Measurements from ENCODE around the gene SPON2.

The SPON2 gene

DNA sequence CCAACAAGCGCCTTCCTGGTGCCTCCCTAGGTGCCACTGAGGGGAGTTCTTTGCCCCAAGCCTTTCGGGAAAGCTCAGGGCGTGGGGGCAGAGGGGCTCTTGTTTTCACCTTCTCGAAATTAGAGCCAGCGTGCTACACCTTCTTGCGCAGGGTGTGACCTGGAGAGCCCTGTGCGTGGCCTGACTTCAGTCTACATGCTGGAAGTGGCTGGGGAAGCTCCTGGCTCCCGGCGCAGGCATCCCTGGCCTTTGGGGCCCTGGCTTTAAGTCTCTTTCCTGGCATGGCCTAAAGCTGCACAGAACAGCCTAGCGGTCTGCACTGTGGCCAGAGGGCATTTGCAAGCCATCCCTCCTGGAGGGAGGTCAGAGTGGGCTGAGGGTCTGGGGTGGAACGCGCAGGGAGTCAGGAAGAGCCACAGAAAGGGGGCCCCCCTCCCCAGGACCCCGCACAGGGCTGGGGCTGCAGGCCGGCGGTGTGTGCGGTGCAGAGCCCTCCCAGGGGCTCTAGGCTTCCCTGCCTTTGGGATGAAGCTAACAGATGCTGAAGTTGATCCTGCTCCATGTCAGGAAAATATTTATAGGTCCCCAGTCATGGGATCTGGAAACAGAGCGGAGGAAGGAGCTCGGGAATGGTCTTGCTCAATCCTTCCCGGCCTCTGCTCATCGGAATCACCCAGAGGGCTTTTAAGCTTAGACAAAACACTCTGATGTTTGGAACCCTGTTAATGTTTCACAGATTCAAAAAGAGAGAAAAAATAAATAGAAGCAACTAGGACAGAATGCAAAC, 781 bp upstream of the SPON2 start:
- Histone ChIP-seq H3K4me1 (ENCODE audit: insufficient read depth, insufficient read length) (peaks cover 27% of the 10 kb centered on the region), H3K36me3 (ENCODE audit: insufficient read depth, insufficient read length, low read length) (peaks cover 28% of the 10 kb centered on the region), H3K9me3 (ENCODE audit: insufficient read depth, low read length) (no peaks in the 10 kb centered on the region), H3K4me3 (ENCODE audit: insufficient read length, low read depth) (peak overlapping the region; percentile 22), H3K27me3 (ENCODE audit: insufficient read depth, insufficient read length) (peaks cover 40% of the 10 kb centered on the region), H3K9ac (ENCODE audit: insufficient read length, low read depth) (peak overlapping the region; percentile 75)
- TF ChIP-seq YY1 (IDR thresholded peaks at IDR 0.05; ENCODE audit: insufficient read depth, insufficient read length) (no peak), SUZ12 (IDR thresholded peaks at IDR 0.05; ENCODE audit: extremely low read depth, insufficient read depth, insufficient read length) (no peak), ZNF274 (IDR thresholded peaks at IDR 0.05; ENCODE audit: low read depth, low read length) (no peak)
- DNase-seq (ENCODE audit: low read depth, low spot score), result no peak

DNA sequence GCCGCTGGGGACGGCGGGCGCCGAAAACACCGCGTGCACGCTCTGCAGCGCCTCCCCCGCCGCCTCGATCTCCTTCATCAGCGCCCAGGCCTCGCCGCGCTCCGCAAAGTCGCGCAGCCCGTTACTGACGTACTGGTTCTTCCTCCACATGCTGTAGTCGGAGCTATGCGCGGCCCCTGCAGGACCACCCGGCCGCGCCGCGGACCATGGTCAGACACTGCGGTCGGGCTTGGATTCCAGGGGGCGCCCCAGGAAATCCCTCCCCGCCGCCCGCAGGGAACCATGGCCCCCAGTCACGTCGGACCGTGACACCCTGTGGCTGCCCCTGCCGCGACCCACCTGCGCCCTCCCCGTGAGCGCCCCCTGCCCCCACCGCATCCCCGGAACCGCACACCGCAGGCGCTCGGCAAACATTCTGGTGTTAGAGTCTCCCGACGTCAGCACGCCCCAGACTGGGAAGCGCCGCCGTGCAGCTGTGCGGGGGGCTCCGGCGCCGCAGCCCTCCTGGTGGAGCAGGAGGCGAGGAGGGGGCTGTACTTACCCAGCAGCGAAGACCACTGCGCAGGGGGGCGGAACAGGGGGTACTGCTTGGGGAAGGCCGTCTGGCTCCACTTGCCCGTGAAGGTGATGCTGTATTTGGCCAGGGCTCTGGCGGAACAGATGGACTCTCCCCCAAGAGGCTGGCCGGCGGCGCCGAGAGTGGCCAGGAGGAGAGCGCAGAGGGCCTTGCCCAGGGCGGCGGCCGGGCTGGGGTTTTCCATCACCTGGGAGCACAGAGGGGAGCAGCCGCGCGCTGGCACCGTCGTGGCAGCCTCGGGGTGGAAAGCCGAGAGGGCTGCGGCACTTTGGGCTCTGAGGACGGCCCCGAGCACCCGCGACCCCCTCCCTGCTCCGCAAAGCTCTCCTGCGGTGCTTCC, 814 bp downstream of the SPON2 start:
- Histone ChIP-seq H3K36me3 (ENCODE audit: insufficient read depth, insufficient read length, low read length) (peaks cover 30% of the 10 kb centered on the region), H3K27me3 (ENCODE audit: insufficient read depth, insufficient read length) (peaks cover 43% of the 10 kb centered on the region), H3K4me3 (ENCODE audit: insufficient read length, low read depth) (peak overlapping the region; percentile 65), H3K9ac (ENCODE audit: insufficient read length, low read depth) (peak overlapping the region; percentile 79), H3K4me1 (ENCODE audit: insufficient read depth, insufficient read length) (peaks cover 24% of the 10 kb centered on the region), H3K9me3 (ENCODE audit: insufficient read depth, low read length) (no peaks in the 10 kb centered on the region)
- TF ChIP-seq SUZ12 (IDR thresholded peaks at IDR 0.05; ENCODE audit: extremely low read depth, insufficient read depth, insufficient read length) (peak; percentile 10), ZNF274 (IDR thresholded peaks at IDR 0.05; ENCODE audit: low read depth, low read length) (no peak)
- DNase-seq (ENCODE audit: low read depth, low spot score), result peak; percentile 16

DNA sequence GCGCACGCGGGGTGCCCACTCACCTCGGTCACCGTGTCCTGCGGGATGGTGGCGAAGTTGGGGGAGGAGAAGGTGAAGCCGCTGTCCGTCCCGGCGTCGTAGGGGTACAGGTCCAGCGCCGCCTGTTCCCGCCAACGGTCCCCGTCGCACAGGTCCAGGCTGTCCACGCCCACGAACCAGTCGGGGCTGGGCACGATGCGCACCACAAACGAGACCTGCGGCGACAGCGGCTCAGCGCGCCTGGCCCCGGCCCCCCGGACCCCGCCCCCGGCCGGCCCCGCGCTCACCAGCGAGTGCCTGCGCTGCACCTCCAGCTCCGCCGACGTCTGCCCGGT, 1.4 kb downstream of the SPON2 start:
- no peak for DNase-seq (ENCODE audit: low read depth, low spot score)
- no peak overlapping the region for H3K9ac ChIP-seq (ENCODE audit: insufficient read length, low read depth)
- H3K27me3 ChIP-seq (ENCODE audit: insufficient read depth, insufficient read length), result peaks cover 43% of the 10 kb centered on the region
- peak overlapping the region; percentile 65 for H3K4me3 ChIP-seq (ENCODE audit: insufficient read length, low read depth)
- no peaks in the 10 kb centered on the region for H3K9me3 ChIP-seq (ENCODE audit: insufficient read depth, low read length)
- peaks cover 27% of the 10 kb centered on the region for H3K4me1 ChIP-seq (ENCODE audit: insufficient read depth, insufficient read length)
- H3K36me3 ChIP-seq (ENCODE audit: insufficient read depth, insufficient read length, low read length), result peaks cover 30% of the 10 kb centered on the region
- TF ChIP-seq SUZ12 (IDR thresholded peaks at IDR 0.05; ENCODE audit: extremely low read depth, insufficient read depth, insufficient read length) (no peak), YY1 (IDR thresholded peaks at IDR 0.05; ENCODE audit: insufficient read depth, insufficient read length) (no peak), ZNF274 (IDR thresholded peaks at IDR 0.05; ENCODE audit: low read depth, low read length) (no peak)

DNA sequence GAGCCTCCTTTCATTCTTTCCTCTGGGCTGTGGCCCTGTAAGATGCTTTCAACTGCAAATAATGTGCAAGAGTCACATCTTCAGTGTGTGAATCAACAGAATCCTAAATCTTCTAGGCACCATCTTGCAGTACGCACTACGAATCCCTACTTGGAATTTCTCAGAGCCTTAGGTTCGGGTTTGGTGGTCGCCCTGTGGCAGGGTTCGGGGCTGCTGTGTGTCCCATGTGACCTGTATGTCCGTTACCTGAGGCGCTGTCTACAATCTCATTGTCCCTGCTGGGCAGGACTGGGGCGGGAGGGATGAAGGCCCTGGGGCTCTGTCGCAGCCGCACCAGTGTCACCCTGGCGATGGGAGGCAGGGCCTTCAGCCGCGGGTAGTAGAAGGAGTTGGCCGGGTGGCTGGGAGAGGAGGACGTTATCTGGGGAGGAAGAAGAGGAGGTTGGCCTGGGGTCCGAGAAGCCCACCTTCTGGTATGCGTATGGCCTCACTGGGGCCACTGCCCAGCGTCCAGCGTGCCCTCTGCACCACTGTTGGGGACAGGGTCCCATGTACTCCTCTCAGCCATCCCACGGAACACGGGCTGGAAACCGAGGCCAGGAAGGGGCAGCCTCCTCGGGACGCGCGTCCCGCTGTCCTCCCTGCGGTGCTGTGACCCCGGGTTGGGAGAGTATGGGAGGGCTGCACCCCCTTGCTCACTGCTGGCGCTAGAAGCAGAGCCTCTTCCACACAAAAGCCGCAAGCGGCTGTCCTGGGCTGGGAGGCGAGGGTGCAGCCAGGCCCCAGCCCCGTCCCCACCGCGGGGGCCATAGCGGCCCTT, 2.0 kb downstream of the SPON2 start:
- no peak for DNase-seq (ENCODE audit: low read depth, low spot score)
- Histone ChIP-seq H3K27me3 (ENCODE audit: insufficient read depth, insufficient read length) (peaks cover 43% of the 10 kb centered on the region), H3K9ac (ENCODE audit: insufficient read length, low read depth) (no peak overlapping the region), H3K4me3 (ENCODE audit: insufficient read length, low read depth) (no peak overlapping the region), H3K36me3 (ENCODE audit: insufficient read depth, insufficient read length, low read length) (peaks cover 30% of the 10 kb centered on the region), H3K9me3 (ENCODE audit: insufficient read depth, low read length) (no peaks in the 10 kb centered on the region), H3K4me1 (ENCODE audit: insufficient read depth, insufficient read length) (peaks cover 27% of the 10 kb centered on the region)
- TF ChIP-seq YY1 (IDR thresholded peaks at IDR 0.05; ENCODE audit: insufficient read depth, insufficient read length) (no peak), SUZ12 (IDR thresholded peaks at IDR 0.05; ENCODE audit: extremely low read depth, insufficient read depth, insufficient read length) (no peak), ZNF274 (IDR thresholded peaks at IDR 0.05; ENCODE audit: low read depth, low read length) (no peak)

DNA sequence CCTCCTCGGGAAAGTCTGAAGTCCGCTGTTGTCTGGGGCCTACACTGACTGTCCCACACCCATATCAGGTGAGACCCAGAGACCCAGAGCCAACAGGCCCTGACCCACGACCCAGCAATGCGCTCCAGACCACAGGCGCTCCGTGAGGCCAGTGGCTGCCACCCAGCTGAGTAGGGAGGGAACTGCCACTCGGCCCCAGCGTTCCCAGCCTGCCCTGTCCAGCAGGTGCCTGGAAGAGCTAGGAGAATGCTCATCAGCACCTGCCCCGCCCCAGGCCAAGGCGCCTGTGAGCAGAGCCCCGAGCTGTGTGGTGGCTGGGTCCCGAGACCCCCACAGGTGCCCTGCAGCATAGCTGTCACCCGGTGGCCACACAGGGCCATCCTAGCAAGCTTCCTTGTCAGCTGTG, 2.7 kb downstream of the SPON2 start:
- Histone ChIP-seq H3K9ac (ENCODE audit: insufficient read length, low read depth) (no peak overlapping the region), H3K27me3 (ENCODE audit: insufficient read depth, insufficient read length) (peaks cover 43% of the 10 kb centered on the region)
- no peak for TF ChIP-seq SUZ12 (IDR thresholded peaks at IDR 0.05; ENCODE audit: extremely low read depth, insufficient read depth, insufficient read length)
- TF ChIP-seq YY1 (IDR thresholded peaks at IDR 0.05; ENCODE audit: insufficient read depth, insufficient read length), result no peak
- no peak for TF ChIP-seq ZNF274 (IDR thresholded peaks at IDR 0.05; ENCODE audit: low read depth, low read length)

DNA sequence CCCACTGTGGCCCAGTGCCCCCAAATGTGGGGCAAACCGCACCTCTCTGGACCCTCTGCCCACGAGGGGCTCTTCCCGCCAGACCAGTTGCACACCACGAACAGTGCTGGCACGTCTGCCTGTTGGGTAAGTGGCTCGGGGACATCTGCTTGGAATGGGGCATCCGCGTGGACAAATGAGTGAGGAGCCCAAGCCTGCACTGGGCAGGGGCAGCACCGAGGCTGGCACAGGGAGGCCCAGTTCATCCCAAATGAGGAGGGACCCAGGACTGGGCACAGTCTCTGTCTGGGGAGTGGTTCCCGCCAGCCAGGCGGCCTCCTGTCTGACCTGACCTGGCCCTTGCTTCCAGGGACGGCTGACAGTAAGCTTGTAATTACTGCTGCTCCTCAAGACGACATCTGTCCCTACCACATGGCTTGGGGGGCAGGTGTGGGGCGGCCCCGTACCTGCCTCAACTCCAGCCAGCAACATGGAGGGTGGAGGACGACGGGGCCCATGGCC, 3.2 kb downstream of the SPON2 start:
- Histone ChIP-seq H3K27me3 (ENCODE audit: insufficient read depth, insufficient read length) (peaks cover 43% of the 10 kb centered on the region), H3K9me3 (ENCODE audit: insufficient read depth, low read length) (peaks cover 3% of the 10 kb centered on the region; the same call in 1 of the 2 replicates), H3K4me1 (ENCODE audit: insufficient read depth, insufficient read length) (peaks cover 27% of the 10 kb centered on the region), H3K9ac (ENCODE audit: insufficient read length, low read depth) (no peak overlapping the region), H3K36me3 (ENCODE audit: insufficient read depth, insufficient read length, low read length) (peaks cover 30% of the 10 kb centered on the region), H3K4me3 (ENCODE audit: insufficient read length, low read depth) (no peak overlapping the region)
- TF ChIP-seq YY1 (IDR thresholded peaks at IDR 0.05; ENCODE audit: insufficient read depth, insufficient read length), result no peak
- TF ChIP-seq ZNF274 (IDR thresholded peaks at IDR 0.05; ENCODE audit: low read depth, low read length), result no peak
- no peak for DNase-seq (ENCODE audit: low read depth, low spot score)

More for the DNA sequence above, 2.7 kb downstream of the SPON2 start:
- no peak for DNase-seq (ENCODE audit: low read depth, low spot score)
- H3K9me3 ChIP-seq (ENCODE audit: insufficient read depth, low read length), result no peaks in the 10 kb centered on the region
- no peak overlapping the region for H3K4me3 ChIP-seq (ENCODE audit: insufficient read length, low read depth)
- H3K4me1 ChIP-seq (ENCODE audit: insufficient read depth, insufficient read length), result peaks cover 27% of the 10 kb centered on the region
- H3K36me3 ChIP-seq (ENCODE audit: insufficient read depth, insufficient read length, low read length), result peaks cover 30% of the 10 kb centered on the region
